ENCODE measurements around the gene ADD1. TPM values are rescaled to one million over a fixed set of nuclear protein-coding genes. Genes with fewer than 3 reads are reported as not detected.

The ADD1 gene
- total and polyA plus RNA-seq, 2 donors (not counting 1 experiment from before 2014, with no cell fraction given): 164 to 171 TPM

DNA sequence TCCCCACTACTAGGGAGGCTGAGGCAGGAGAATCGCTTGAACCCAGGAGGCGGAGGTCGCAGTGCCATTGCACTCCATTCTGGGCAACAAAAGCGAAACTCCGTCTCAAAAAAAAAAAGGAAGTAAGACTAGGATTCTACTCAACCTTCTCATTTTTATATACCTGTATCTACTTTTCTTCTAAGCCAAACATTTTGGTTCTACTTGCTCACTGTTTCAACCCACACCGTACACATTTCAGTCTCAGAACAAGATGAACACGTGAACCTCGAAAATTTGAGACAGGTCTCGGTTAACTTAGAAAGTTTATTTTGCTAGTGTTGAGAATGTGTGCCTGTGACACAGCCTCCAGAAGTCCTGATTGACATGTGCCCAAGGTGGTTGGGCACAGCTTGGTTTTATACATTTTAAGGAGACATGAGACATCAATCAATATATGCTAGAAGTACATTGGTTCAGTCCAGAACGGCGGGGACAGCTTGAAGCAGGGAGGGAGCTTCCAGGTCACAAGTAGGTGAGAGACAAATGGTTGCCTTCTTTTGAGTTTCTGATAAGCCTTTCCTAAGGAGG lies 3.7 kb downstream of the ADD1 start:
- Histone ChIP-seq H3K9ac (ENCODE audit: insufficient read depth, low read length) (no peak overlapping the region), H3K27ac (ENCODE audit: insufficient read depth, low read length) (no peak overlapping the region), H3K4me1 (ENCODE audit: control insufficient read depth, extremely low read depth, insufficient read depth, low read length) (peaks cover 11% of the 10 kb centered on the region), H3K27me3 (ENCODE audit: control insufficient read depth, insufficient read depth, low read length) (no peaks in the 10 kb centered on the region), H3K4me3 (replicated peaks in 1 of 4; ENCODE audit: control extremely low read depth in 1 of 4, insufficient read depth in 1 of 4, low read depth in 3 of 4, low read length in 4 of 4) (no peak overlapping the region), H3K9me3 (ENCODE audit: control insufficient read depth, insufficient read depth, low read depth, low read length) (no peaks in the 10 kb centered on the region), H3K4me2 (ENCODE audit: extremely low read depth, insufficient read depth, low read length) (no peak overlapping the region), H3K36me3 (ENCODE audit: control insufficient read depth, insufficient read depth, low read length) (no peaks in the 10 kb centered on the region), H4K20me1 (ENCODE audit: control insufficient read depth, extremely low read depth, insufficient read depth, low read length) (peaks cover 2% of the 10 kb centered on the region), H2AFZ (ENCODE audit: low read length) (no peak overlapping the region), H3K79me2 (ENCODE audit: control insufficient read depth, insufficient read depth, low read length) (peaks cover 78% of the 10 kb centered on the region)
- DNase-seq (ENCODE audit: low read depth in 2 of 2): no peak
- TF ChIP-seq, protein P1, sequence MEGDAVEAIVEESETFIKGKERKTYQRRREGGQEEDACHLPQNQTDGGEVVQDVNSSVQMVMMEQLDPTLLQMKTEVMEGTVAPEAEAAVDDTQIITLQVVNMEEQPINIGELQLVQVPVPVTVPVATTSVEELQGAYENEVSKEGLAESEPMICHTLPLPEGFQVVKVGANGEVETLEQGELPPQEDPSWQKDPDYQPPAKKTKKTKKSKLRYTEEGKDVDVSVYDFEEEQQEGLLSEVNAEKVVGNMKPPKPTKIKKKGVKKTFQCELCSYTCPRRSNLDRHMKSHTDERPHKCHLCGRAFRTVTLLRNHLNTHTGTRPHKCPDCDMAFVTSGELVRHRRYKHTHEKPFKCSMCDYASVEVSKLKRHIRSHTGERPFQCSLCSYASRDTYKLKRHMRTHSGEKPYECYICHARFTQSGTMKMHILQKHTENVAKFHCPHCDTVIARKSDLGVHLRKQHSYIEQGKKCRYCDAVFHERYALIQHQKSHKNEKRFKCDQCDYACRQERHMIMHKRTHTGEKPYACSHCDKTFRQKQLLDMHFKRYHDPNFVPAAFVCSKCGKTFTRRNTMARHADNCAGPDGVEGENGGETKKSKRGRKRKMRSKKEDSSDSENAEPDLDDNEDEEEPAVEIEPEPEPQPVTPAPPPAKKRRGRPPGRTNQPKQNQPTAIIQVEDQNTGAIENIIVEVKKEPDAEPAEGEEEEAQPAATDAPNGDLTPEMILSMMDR (conservative IDR thresholded peaks at IDR 0.05 in 1 of 2, IDR thresholded peaks at IDR 0.05 in 1 of 2; ENCODE audit: low read depth in 1 of 2, low read length in 2 of 2): no peak
- TF ChIP-seq EZH2 (IDR thresholded peaks at IDR 0.05; ENCODE audit: low read length, missing control alignments): no peak

DNA sequence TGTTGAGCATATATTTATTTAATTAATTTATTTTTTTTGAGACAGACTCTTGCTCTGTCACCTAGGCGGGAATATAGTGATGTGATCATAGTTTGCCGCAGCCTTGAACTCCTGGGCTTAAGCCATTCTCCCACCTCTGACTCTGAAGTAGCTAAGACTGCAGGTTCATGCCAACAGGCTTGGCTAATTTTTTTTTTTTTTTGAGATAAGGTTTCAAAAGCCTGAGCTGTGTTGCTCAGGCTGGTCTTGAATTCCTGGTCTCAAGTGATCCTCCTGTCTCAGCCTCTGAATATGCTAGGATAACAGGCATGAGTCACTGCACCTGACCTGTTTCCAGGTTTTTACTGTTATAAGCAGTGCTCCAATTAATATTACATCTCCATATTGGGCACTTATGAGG lies 4.8 kb downstream of the ADD1 start:
- TF ChIP-seq EZH2 (IDR thresholded peaks at IDR 0.05; ENCODE audit: low read length, missing control alignments): no peak
- TF ChIP-seq, protein P1 (conservative IDR thresholded peaks at IDR 0.05 in 1 of 2, IDR thresholded peaks at IDR 0.05 in 1 of 2; ENCODE audit: low read depth in 1 of 2, low read length in 2 of 2): no peak
- no peak overlapping the region for H3K27ac ChIP-seq (ENCODE audit: insufficient read depth, low read length)
- no peak overlapping the region for H3K4me2 ChIP-seq (ENCODE audit: extremely low read depth, insufficient read depth, low read length)
- peaks cover 85% of the 10 kb centered on the region for H3K79me2 ChIP-seq (ENCODE audit: control insufficient read depth, insufficient read depth, low read length)
- no peak overlapping the region for H2AFZ ChIP-seq (ENCODE audit: low read length)
- H3K4me1 ChIP-seq (ENCODE audit: control insufficient read depth, extremely low read depth, insufficient read depth, low read length): peaks cover 11% of the 10 kb centered on the region
- H3K36me3 ChIP-seq (ENCODE audit: control insufficient read depth, insufficient read depth, low read length): no peaks in the 10 kb centered on the region
- H3K4me3 ChIP-seq (replicated peaks in 1 of 4; ENCODE audit: control extremely low read depth in 1 of 4, insufficient read depth in 1 of 4, low read depth in 3 of 4, low read length in 4 of 4): no peak overlapping the region
- H3K9me3 ChIP-seq (ENCODE audit: control insufficient read depth, insufficient read depth, low read depth, low read length): no peaks in the 10 kb centered on the region
- peaks cover 2% of the 10 kb centered on the region for H4K20me1 ChIP-seq (ENCODE audit: control insufficient read depth, extremely low read depth, insufficient read depth, low read length)
- DNase-seq (ENCODE audit: low read depth in 2 of 2): peak in 1 of 2 donors; percentile 58
- no peaks in the 10 kb centered on the region for H3K27me3 ChIP-seq (ENCODE audit: control insufficient read depth, insufficient read depth, low read length)
- no peak overlapping the region for H3K9ac ChIP-seq (ENCODE audit: insufficient read depth, low read length)

DNA sequence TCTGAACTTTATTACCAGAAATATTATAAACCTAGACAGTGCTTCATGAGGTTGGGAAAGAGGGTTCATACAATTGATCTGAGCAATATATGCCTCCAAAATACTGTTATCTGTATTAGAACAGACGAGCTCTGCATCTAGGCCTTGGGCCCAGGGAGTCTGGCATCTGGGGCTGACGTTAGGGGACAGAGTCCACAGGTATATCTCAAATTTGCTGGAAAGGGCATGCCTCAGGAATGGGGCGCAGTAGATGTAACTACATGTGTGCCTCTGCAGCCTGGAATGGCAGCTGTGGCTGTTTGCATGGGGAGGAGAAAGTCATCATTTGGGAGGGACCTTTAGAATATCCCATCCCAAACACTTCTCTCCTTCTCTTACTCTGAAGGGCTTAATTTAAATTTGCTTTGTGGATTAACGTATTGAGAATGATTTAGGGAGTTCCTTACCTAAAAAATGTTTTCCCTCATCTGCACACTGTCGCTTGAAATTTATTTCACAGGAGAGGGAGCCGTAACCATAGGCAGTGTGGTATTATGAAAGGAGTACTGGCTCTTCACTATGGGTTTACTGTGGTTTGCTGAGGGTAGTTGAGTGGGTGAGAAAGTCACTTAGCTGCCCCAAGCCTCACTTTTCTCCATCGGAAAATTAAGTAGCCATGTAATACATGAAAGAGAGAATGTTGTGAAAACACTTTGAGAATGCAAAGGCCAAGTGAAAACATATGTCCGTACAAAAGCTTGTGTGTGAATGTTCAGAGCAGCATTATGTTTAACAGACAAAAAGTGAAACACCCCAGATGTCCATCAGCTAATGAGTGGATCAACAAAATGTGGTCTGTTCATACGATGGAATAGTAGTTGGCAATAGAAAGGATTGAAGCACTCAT lies 5.9 kb downstream of the ADD1 start:
- H3K4me2 ChIP-seq (ENCODE audit: extremely low read depth, insufficient read depth, low read length): no peak overlapping the region
- no peak overlapping the region for H2AFZ ChIP-seq (ENCODE audit: low read length)
- peaks cover 2% of the 10 kb centered on the region for H3K36me3 ChIP-seq (ENCODE audit: control insufficient read depth, insufficient read depth, low read length)
- TF ChIP-seq EZH2 (IDR thresholded peaks at IDR 0.05; ENCODE audit: low read length, missing control alignments): no peak
- TF ChIP-seq, protein P1 (conservative IDR thresholded peaks at IDR 0.05 in 1 of 2, IDR thresholded peaks at IDR 0.05 in 1 of 2; ENCODE audit: low read depth in 1 of 2, low read length in 2 of 2): no peak
- no peak overlapping the region for H3K9ac ChIP-seq (ENCODE audit: insufficient read depth, low read length)
- peaks cover 2% of the 10 kb centered on the region for H4K20me1 ChIP-seq (ENCODE audit: control insufficient read depth, extremely low read depth, insufficient read depth, low read length)
- no peaks in the 10 kb centered on the region for H3K27me3 ChIP-seq (ENCODE audit: control insufficient read depth, insufficient read depth, low read length)
- peaks cover 11% of the 10 kb centered on the region for H3K4me1 ChIP-seq (ENCODE audit: control insufficient read depth, extremely low read depth, insufficient read depth, low read length)
- DNase-seq (ENCODE audit: low read depth in 2 of 2): no peak
- no peak overlapping the region for H3K27ac ChIP-seq (ENCODE audit: insufficient read depth, low read length)
- no peak overlapping the region for H3K4me3 ChIP-seq (replicated peaks in 1 of 4; ENCODE audit: control extremely low read depth in 1 of 4, insufficient read depth in 1 of 4, low read depth in 3 of 4, low read length in 4 of 4)
- peaks cover 91% of the 10 kb centered on the region for H3K79me2 ChIP-seq (ENCODE audit: control insufficient read depth, insufficient read depth, low read length)
- no peaks in the 10 kb centered on the region for H3K9me3 ChIP-seq (ENCODE audit: control insufficient read depth, insufficient read depth, low read depth, low read length)

Measured in fibroblast of lung (primary cell).